WTC11 (cell line): ENCODE results near the gene MYL6B. TPM values are rescaled to one million over a fixed set of nuclear protein-coding genes. Genes with fewer than 3 reads are reported as not detected.

Experiments used
- ATAC-seq: fragments of 200-7000 bp; cut with Tn5 transposase; 2 replicates; pipeline ENCODE4 v1.10.0; 2021; ENCODE audit warnings: mild to moderate bottlenecking, moderate library complexity
- CTCF ChIA-PET: fragments of 300-600 bp; sonication (Branson Sonifier 250); formaldehyde crosslinking; loops from one replicate; lab custom pipeline; 2021; ENCODE audit warnings: antibody characterized with exemption; lab: Charles Lee
- POLR2A ChIA-PET: fragments of 350-600 bp; sonication (Branson Sonifier 250); formaldehyde crosslinking; loops from one replicate; lab custom pipeline; 2021; ENCODE audit warnings: antibody characterized with exemption; lab: Charles Lee
- DNase-seq: peaks from one replicate; pipeline ENCODE4 v3.0.0; 2021; ENCODE audit warnings: low spot score
- H3K27ac Mint-ChIP-seq: 2 replicates; pipeline ENCODE4 v1.8.0; 2021; ENCODE audit warnings: mixed read lengths
- H3K27me3 Mint-ChIP-seq: 2 replicates; pipeline ENCODE4 v1.8.0; 2021; ENCODE audit warnings: low read depth, mild to moderate bottlenecking, moderate library complexity, mixed read lengths
- H3K36me3 Mint-ChIP-seq: 2 replicates; pipeline ENCODE4 v1.8.0; 2021; ENCODE audit warnings: mixed read lengths
- H3K4me1 Mint-ChIP-seq: 2 replicates; pipeline ENCODE4 v1.8.0; 2022; ENCODE audit warnings: mixed read lengths
- H3K4me3 Mint-ChIP-seq: 2 replicates; pipeline ENCODE4 v1.8.0; 2021; ENCODE audit warnings: mild to moderate bottlenecking, moderate library complexity, mixed read lengths
- H3K9me3 Mint-ChIP-seq: 2 replicates; pipeline ENCODE4 v1.8.0; 2021; ENCODE audit warnings: mixed read lengths
- CDX4 ChIP-seq: fragments of 250-450 bp; sonication (Bioruptor Pico); IDR thresholded peaks from 2 replicates; pipeline ENCODE4 v1.9.0; 2021; ENCODE audit warnings: moderate library complexity, mild to moderate bottlenecking, inconsistent platforms, borderline replicate concordance
- CREM ChIP-seq: sonication (generic); formaldehyde crosslinking; IDR thresholded peaks from 2 replicates; pipeline ENCODE4 v1.8.1; 2022; ENCODE audit warnings: mild to moderate bottlenecking, missing genetic modification reagents, moderate library complexity
- E2F5 ChIP-seq: sonication (generic); formaldehyde crosslinking; IDR thresholded peaks from 2 replicates; pipeline ENCODE4 v1.8.1; 2022; ENCODE audit warnings: mild to moderate bottlenecking, moderate library complexity, missing genetic modification reagents
- ELF4 ChIP-seq: sonication (generic); formaldehyde crosslinking; IDR thresholded peaks from 2 replicates; pipeline ENCODE4 v1.8.1; 2022; ENCODE audit warnings: low read depth, mild to moderate bottlenecking, moderate library complexity, missing genetic modification reagents
- EMX1 ChIP-seq: fragments of 250-450 bp; sonication (Bioruptor Pico); IDR thresholded peaks from 2 replicates; pipeline ENCODE4 v1.8.0; 2021; ENCODE audit warnings: mild to moderate bottlenecking
- ERG ChIP-seq: fragments of 250-450 bp; sonication (Bioruptor Pico); IDR thresholded peaks from 2 replicates; pipeline ENCODE4 v1.8.0; 2021; ENCODE audit warnings: mild to moderate bottlenecking
- FOXK1 ChIP-seq: sonication (generic); formaldehyde crosslinking; IDR thresholded peaks from 2 replicates; pipeline ENCODE4 v1.8.0; 2022; ENCODE audit warnings: mild to moderate bottlenecking, moderate library complexity, missing genetic modification reagents
- FOXP1 ChIP-seq: sonication (generic); formaldehyde crosslinking; IDR thresholded peaks from 2 replicates; pipeline ENCODE4 v1.8.0; 2022; ENCODE audit warnings: missing genetic modification reagents, mild to moderate bottlenecking, moderate library complexity, borderline replicate concordance
- MXD4 ChIP-seq: fragments of 250-450 bp; sonication (Bioruptor Pico); IDR thresholded peaks from 2 replicates; pipeline ENCODE4 v1.8.0; 2021; ENCODE audit warnings: mild to moderate bottlenecking, moderate library complexity, borderline replicate concordance
- NFE2L1 ChIP-seq: sonication (generic); formaldehyde crosslinking; IDR thresholded peaks from 2 replicates; pipeline ENCODE4 v1.8.1; 2023; ENCODE audit warnings: missing genetic modification reagents
- NR2C2 ChIP-seq: sonication (generic); formaldehyde crosslinking; IDR thresholded peaks from 2 replicates; pipeline ENCODE4 v1.8.0; 2022; ENCODE audit warnings: mild to moderate bottlenecking, missing genetic modification reagents
- OVOL2 ChIP-seq: fragments of 250-450 bp; sonication (Bioruptor Pico); IDR thresholded peaks from 2 replicates; pipeline ENCODE4 v1.9.0; 2021; ENCODE audit warnings: mild to moderate bottlenecking, borderline replicate concordance
- PRRX2 ChIP-seq: fragments of 250-450 bp; sonication (Bioruptor Pico); IDR thresholded peaks from 2 replicates; pipeline ENCODE4 v1.8.0; 2021; ENCODE audit warnings: mild to moderate bottlenecking
- RORB ChIP-seq: fragments of 250-450 bp; sonication (Bioruptor Pico); IDR thresholded peaks from 2 replicates; pipeline ENCODE4 v1.9.0; 2021; ENCODE audit warnings: mild to moderate bottlenecking
- TEAD1 ChIP-seq: sonication (generic); formaldehyde crosslinking; IDR thresholded peaks from 2 replicates; pipeline ENCODE4 v1.8.0; 2022; ENCODE audit warnings: mild to moderate bottlenecking, missing genetic modification reagents
- TEAD4 ChIP-seq: sonication (generic); formaldehyde crosslinking; IDR thresholded peaks from 2 replicates; pipeline ENCODE4 v1.8.0; 2022; ENCODE audit warnings: mild to moderate bottlenecking, missing genetic modification reagents
- ZNF121 ChIP-seq: sonication (generic); formaldehyde crosslinking; IDR thresholded peaks from 2 replicates; pipeline ENCODE4 v1.8.0; 2023; ENCODE audit warnings: missing genetic modification reagents
- ZNF263 ChIP-seq: sonication (generic); formaldehyde crosslinking; IDR thresholded peaks from 2 replicates; pipeline ENCODE4 v1.8.1; 2022; ENCODE audit warnings: low read depth, mild to moderate bottlenecking, moderate library complexity, missing genetic modification reagents
- ZNF416 ChIP-seq: fragments of 250-450 bp; sonication (Bioruptor Pico); IDR thresholded peaks from 2 replicates; pipeline ENCODE4 v1.9.0; 2021; ENCODE audit warnings: mild to moderate bottlenecking, inconsistent platforms
- ZNF532 ChIP-seq: fragments of 250-450 bp; sonication (Bioruptor Pico); IDR thresholded peaks from 2 replicates; pipeline ENCODE4 v1.9.0; 2021; ENCODE audit warnings: mild to moderate bottlenecking, borderline replicate concordance
- ZNF671 ChIP-seq: fragments of 250-450 bp; sonication (Bioruptor Pico); IDR thresholded peaks from 2 replicates; pipeline ENCODE4 v1.8.0; 2021; ENCODE audit warnings: mild to moderate bottlenecking
- total RNA-seq: library from RNA; stranded (reverse); gene quantifications from 3 replicates; pipeline ENCODE4 v1.2.3, GENCODE V29; 2021
- TF ChIP-seq, protein P1 (sequence below): fragments of 250-450 bp; sonication (Bioruptor Pico); conservative IDR thresholded peaks from 2 replicates; pipeline ENCODE4 v1.9.0; 2021; ENCODE audit warnings: mild to moderate bottlenecking
- TF ChIP-seq, protein P2 (sequence below): sonication (generic); formaldehyde crosslinking; IDR thresholded peaks from 2 replicates; pipeline ENCODE4 v1.8.1; 2022; ENCODE audit warnings: low read depth, mild to moderate bottlenecking, moderate library complexity, missing genetic modification reagents, borderline replicate concordance
- TF ChIP-seq, protein P3 (sequence below): sonication (generic); formaldehyde crosslinking; conservative IDR thresholded peaks from 2 replicates; pipeline ENCODE4 v1.8.1; 2022; ENCODE audit warnings: mild to moderate bottlenecking, missing genetic modification reagents

The MYL6B gene
- total RNA-seq, 1 experiment from 2014 or later = 173 TPM

- no peaks in the 10 kb centered on the region for H3K9me3 Mint-ChIP-seq
- DNase-seq = no peak
- CTCF ChIA-PET = interaction anchor here (1.2 to 3.4 kb wide), 6 partner anchors 10 to 43 kb away, joined by 3 to 21 read pairs (median 12); partner anchors contain the start of genes ESYT1, MYL6B, SMARCC2 and ZC3H10
- no peak for TF ChIP-seq E2F5 (CRISPR knock-in tag)
- TF ChIP-seq ZNF416 = peak; percentile 64; the same call in 1 of the 2 replicates
- no peak for TF ChIP-seq TEAD4 (CRISPR knock-in tag)
- no peak for TF ChIP-seq ELF4 (CRISPR knock-in tag)
- TF ChIP-seq, protein P1, sequence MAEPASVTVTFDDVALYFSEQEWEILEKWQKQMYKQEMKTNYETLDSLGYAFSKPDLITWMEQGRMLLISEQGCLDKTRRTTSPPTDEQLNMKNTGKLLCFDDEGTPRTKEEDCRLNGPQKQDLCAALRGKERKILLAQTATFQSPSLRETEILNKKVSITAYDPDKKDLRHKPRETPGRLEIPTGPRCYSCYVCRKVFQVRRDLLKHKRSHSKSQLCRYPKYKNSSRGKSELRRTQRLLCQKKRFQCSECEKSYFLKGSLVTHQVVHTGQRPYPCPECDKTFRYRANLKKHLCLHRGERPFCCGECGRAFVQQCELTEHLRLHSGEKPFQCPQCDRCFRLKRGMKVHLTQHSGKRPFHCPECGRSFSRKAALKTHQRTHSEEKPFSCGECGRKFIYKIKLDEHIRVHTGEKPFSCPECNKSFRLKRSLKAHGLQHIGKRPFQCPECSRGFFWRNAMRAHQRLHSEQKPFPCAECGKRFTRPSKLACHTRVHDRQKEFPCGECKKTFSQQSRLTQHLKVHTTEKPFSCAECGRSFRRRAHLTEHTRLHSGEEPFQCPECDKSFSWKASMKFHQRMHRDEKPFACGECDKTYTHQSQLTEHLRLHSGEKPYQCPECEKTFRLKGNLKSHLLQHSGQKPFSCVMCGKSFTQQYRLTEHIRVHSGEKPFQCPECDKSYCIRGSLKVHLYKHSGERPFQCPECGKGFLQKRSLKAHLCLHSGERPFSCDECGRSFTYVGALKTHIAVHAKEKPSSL = no peak; the same call in 1 of the 2 replicates
- TF ChIP-seq, protein P2, sequence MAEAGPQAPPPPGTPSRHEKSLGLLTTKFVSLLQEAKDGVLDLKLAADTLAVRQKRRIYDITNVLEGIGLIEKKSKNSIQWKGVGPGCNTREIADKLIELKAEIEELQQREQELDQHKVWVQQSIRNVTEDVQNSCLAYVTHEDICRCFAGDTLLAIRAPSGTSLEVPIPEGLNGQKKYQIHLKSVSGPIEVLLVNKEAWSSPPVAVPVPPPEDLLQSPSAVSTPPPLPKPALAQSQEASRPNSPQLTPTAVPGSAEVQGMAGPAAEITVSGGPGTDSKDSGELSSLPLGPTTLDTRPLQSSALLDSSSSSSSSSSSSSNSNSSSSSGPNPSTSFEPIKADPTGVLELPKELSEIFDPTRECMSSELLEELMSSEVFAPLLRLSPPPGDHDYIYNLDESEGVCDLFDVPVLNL = no peak
- TF ChIP-seq TEAD1 (CRISPR knock-in tag) = no peak
- no peak for TF ChIP-seq OVOL2 (CRISPR knock-in tag)
- no peak for TF ChIP-seq FOXP1
- no peak for TF ChIP-seq CREM (CRISPR knock-in tag)
- TF ChIP-seq NFE2L1 (CRISPR knock-in tag) = no peak
- TF ChIP-seq ZNF532 = peak; percentile 38; the same call in 1 of the 2 replicates
- peak; percentile 84; the same call in 1 of the 2 replicates for TF ChIP-seq PRRX2 (CRISPR knock-in tag)
- no peak for TF ChIP-seq RORB (CRISPR knock-in tag)
- no peak for TF ChIP-seq NR2C2 (CRISPR knock-in tag)
- TF ChIP-seq, protein P3, sequence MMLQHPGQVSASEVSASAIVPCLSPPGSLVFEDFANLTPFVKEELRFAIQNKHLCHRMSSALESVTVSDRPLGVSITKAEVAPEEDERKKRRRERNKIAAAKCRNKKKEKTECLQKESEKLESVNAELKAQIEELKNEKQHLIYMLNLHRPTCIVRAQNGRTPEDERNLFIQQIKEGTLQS = no peak
- no peak for TF ChIP-seq MXD4 (CRISPR knock-in tag)
- TF ChIP-seq FOXK1 (CRISPR knock-in tag) = no peak
- TF ChIP-seq EMX1 (CRISPR knock-in tag) = peak; percentile 72; the same call in 1 of the 2 replicates
- 0 out of 2 replicates have a peak, but pooled peaks have one; percentile 17 for TF ChIP-seq ERG (CRISPR knock-in tag)
- no peak for TF ChIP-seq CDX4 (CRISPR knock-in tag)
- peak; percentile 35; the same call in 1 of the 2 replicates for TF ChIP-seq ZNF671 (CRISPR knock-in tag)
- no peak for TF ChIP-seq ZNF263
- TF ChIP-seq ZNF121 (CRISPR knock-in tag) = no peak
- TF ChIP-seq, all 79 proteins: peak for 6
- Mint-ChIP-seq H3K27ac (peak overlapping the region; percentile 95), H3K36me3 (peaks cover 67% of the 10 kb centered on the region), H3K27me3 (no peaks in the 10 kb centered on the region), H3K4me1 (peaks cover 49% of the 10 kb centered on the region), H3K4me3 (peak overlapping the region; percentile 7; the same call in 1 of the 2 replicates)
- ATAC-seq = no peak
- POLR2A ChIA-PET = interaction anchor here (0.7 to 7.2 kb wide), 10 partner anchors 10 to 1862 kb away, joined by 3 to 104 read pairs (median 12); partner anchors contain the start of genes ESYT1, MYL6B, PA2G4 and RNF41
Observed at GRCh38 chr12:56161690-56162351, 9.4 kb downstream of the MYL6B start.
